K562 (cell line): ENCODE results near the gene UBXN4. TPM values are rescaled to one million over a fixed set of nuclear protein-coding genes. Genes with fewer than 3 reads are reported as not detected.

Source experiments
- BCL6 ChIP-seq: fragments of 250-450 bp; sonication (Bioruptor Pico); IDR thresholded peaks from 2 replicates; pipeline ENCODE4 v1.4.0; 2020
- BCOR ChIP-seq: fragments of 450-650 bp; IDR thresholded peaks from 2 replicates; pipeline ENCODE4 v1.6.1; 2016
- CBX5 ChIP-seq: IDR thresholded peaks from 2 replicates; pipeline ENCODE4 v1.6.1; 2014; ENCODE audit warnings: low read depth, borderline replicate concordance
- CTBP1 ChIP-seq: fragments of 450-650 bp; IDR thresholded peaks from 2 replicates; pipeline ENCODE4 v1.6.1; 2016; ENCODE audit warnings: borderline replicate concordance
- GATA2 ChIP-seq: sonication (generic); formaldehyde crosslinking; IDR thresholded peaks from 2 replicates; pipeline ENCODE4 v1.4.0; 2020; ENCODE audit warnings: mild to moderate bottlenecking, missing genetic modification reagents
- HLTF ChIP-seq: fragments of 450-650 bp; IDR thresholded peaks from 2 replicates; pipeline ENCODE4 v1.6.1; 2016
- HMG20A ChIP-seq: fragments of 450-650 bp; formaldehyde crosslinking; conservative IDR thresholded peaks from 2 replicates; pipeline ENCODE4 v1.4.0; 2020; ENCODE audit warnings: mild to moderate bottlenecking, mixed read lengths
- KAT2B ChIP-seq: IDR thresholded peaks from one replicate; pipeline ENCODE4 v1.6.1; 2012; ENCODE audit warnings: low read depth, mild to moderate bottlenecking, control low read depth, inconsistent platforms, low read length, moderate library complexity
- LCOR ChIP-seq: sonication (generic); formaldehyde crosslinking; IDR thresholded peaks from 2 replicates; pipeline ENCODE4 v1.8.0; 2022; ENCODE audit warnings: mild to moderate bottlenecking, missing genetic modification reagents
- MCM5 ChIP-seq: fragments of 450-650 bp; IDR thresholded peaks from 2 replicates; pipeline ENCODE4 v1.6.1; 2016; ENCODE audit warnings: low read depth
- MEF2D ChIP-seq: conservative IDR thresholded peaks from 2 replicates; pipeline ENCODE4 v1.6.1; 2016; ENCODE audit warnings: low read depth, missing genetic modification characterization, missing compliant biosample characterization
- MEIS2 ChIP-seq: fragments of 450-650 bp; IDR thresholded peaks from 2 replicates; pipeline ENCODE4 v1.6.1; 2014; ENCODE audit warnings: mild to moderate bottlenecking; ENCODE audit not compliant: partially characterized antibody
- NELFE ChIP-seq: IDR thresholded peaks from 2 replicates; pipeline ENCODE4 v1.6.1; 2011; ENCODE audit warnings: mild to moderate bottlenecking; ENCODE audit not compliant: insufficient read depth, insufficient read length
- PHB ChIP-seq: fragments of 250-450 bp; sonication (Bioruptor Pico); IDR thresholded peaks from 2 replicates; pipeline ENCODE4 v1.5.0; 2021
- RAD51 ChIP-seq: fragments of 450-650 bp; IDR thresholded peaks from 2 replicates; pipeline ENCODE4 v1.7.1; 2016; ENCODE audit warnings: low read depth, mild to moderate bottlenecking, borderline replicate concordance
- RB1 ChIP-seq: fragments of 450-650 bp; IDR thresholded peaks from 2 replicates; pipeline ENCODE4 v1.6.1; 2017; ENCODE audit warnings: low read depth, mild to moderate bottlenecking
- SMARCC2 ChIP-seq: fragments of 450-650 bp; IDR thresholded peaks from 2 replicates; pipeline ENCODE4 v1.6.1; 2017; ENCODE audit warnings: antibody characterized with exemption, moderate library complexity, mild to moderate bottlenecking, low read depth
- SRSF3 ChIP-seq: fragments of 200-400 bp; formaldehyde crosslinking; IDR thresholded peaks from 2 replicates; pipeline ENCODE4 v1.6.1; 2016; ENCODE audit warnings: mild to moderate bottlenecking, low read length, moderate library complexity; ENCODE audit not compliant: insufficient read depth
- SRSF7 ChIP-seq: fragments of 200-400 bp; formaldehyde crosslinking; optimal IDR thresholded peaks from 2 replicates; pipeline ENCODE3; 2017; ENCODE audit warnings: mild to moderate bottlenecking, low read depth, low read length
- TAF1 ChIP-seq: IDR thresholded peaks from 2 replicates; pipeline ENCODE4 v1.6.1; 2011; ENCODE audit warnings: mild to moderate bottlenecking, low read length, moderate library complexity; ENCODE audit not compliant: insufficient read depth, control insufficient read depth, severe bottlenecking; ENCODE audit errors: extremely low read depth
- ZC3H11A ChIP-seq: IDR thresholded peaks from 2 replicates; pipeline ENCODE4 v1.6.1; 2012; ENCODE audit warnings: low read depth, low read length, improper control_type of control experiment
- ZNF174 ChIP-seq: fragments of 250-450 bp; sonication (Bioruptor Pico); IDR thresholded peaks from 2 replicates; pipeline ENCODE4 v1.4.0; 2020; ENCODE audit warnings: mild to moderate bottlenecking
- ZNF197 ChIP-seq: fragments of 200-800 bp; sonication (Bioruptor generic); IDR thresholded peaks from 2 replicates; pipeline ENCODE4 v1.6.1; 2016; ENCODE audit warnings: low read depth, missing genetic modification characterization, missing compliant biosample characterization
- ZNF232 ChIP-seq: sonication (generic); formaldehyde crosslinking; IDR thresholded peaks from 2 replicates; pipeline ENCODE4 v1.8.0; 2022; ENCODE audit warnings: mild to moderate bottlenecking, missing genetic modification reagents
- polyA plus RNA-seq, 8 experiments: library from polyadenylated mRNA; depleted of rRNA in 4 of 8; stranded (reverse) in 5 of 8; unstranded in 3 of 8; fragments of >200 nt; fragmentation: Nextera tagmentation in 2 of 8; fragmentation: Illumina TruSeq in 1 of 8; extraction: Ambion mirVana in 2 of 8; extraction: Trizol in 1 of 8; gene quantifications; 2 replicates each; pipeline versions ENCODE4 v1.2.1 to v1.2.3, GENCODE V29; 2011 to 2014; ENCODE audit warnings: inconsistent platforms in 1 of 8, missing spikeins in 1 of 8
- total RNA-seq, 7 experiments: library from RNA; depleted of rRNA in 6 of 7; stranded (reverse); fragments of >200 nt in 6 of 7; fragmentation: Illumina TruSeq in 2 of 7; extraction: Trizol in 2 of 7; gene quantifications; 2 replicates each; pipeline versions ENCODE4 v1.2.1 to v1.2.3, GENCODE V29; 2011 to 2021; ENCODE audit warnings: low replicate concordance in 1 of 7
- TF ChIP-seq, protein P1 (sequence below): fragments of 250-450 bp; sonication (Bioruptor Pico); IDR thresholded peaks from 2 replicates; pipeline ENCODE4 v1.8.0; 2021; ENCODE audit warnings: moderate library complexity, mild to moderate bottlenecking, inconsistent platforms
- TF ChIP-seq, protein P2 (sequence below), 2 experiments: IDR thresholded peaks; 2 replicates each; pipeline ENCODE4 v1.6.1; 2011; ENCODE audit warnings: borderline replicate concordance in 1 of 2, control low read depth in 1 of 2, low read depth in 1 of 2, low read length in 1 of 2, mild to moderate bottlenecking in 1 of 2, mixed read lengths in 1 of 2, moderate library complexity in 1 of 2; ENCODE audit not compliant: insufficient read depth in 1 of 2, insufficient read length in 1 of 2, poor library complexity in 1 of 2, severe bottlenecking in 1 of 2; ENCODE audit errors: extremely low read depth in 1 of 2
- TF ChIP-seq, protein P3 (sequence below): fragments of 250-450 bp; sonication (Bioruptor Pico); IDR thresholded peaks from 2 replicates; pipeline ENCODE4 v1.8.0; 2021; ENCODE audit warnings: borderline replicate concordance, mild to moderate bottlenecking, moderate library complexity; ENCODE audit not compliant: poor library complexity, severe bottlenecking
- TF ChIP-seq, protein P4 (sequence below): fragments of 450-650 bp; IDR thresholded peaks from 2 replicates; pipeline ENCODE4 v1.6.1; 2016; ENCODE audit warnings: antibody characterized with exemption

Gene UBXN4
- total and polyA plus RNA-seq, 9 of the 15 experiments (the other 6 are each of a cell fraction or from before 2014, with no cell fraction given) = 30.4 to 127 (median 55.3) TPM

DNA sequence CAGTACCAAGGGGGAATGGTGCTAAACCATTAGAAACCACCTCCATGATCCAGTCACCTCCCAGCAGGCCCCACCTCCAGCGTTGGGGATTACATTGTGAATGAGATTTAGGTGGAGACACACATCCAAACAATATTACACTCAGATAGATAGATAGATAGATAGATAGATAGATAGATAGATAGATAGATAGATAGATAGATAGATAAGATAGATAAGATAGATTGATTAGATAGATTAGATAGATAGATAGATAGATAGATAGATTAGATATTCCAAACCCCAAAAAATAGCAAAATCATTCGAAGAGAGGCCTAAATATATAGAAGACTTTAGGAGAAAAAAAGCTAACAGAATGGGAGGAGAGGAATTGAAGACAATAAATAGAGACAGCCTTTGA lies 42.8 kb upstream of the UBXN4 start (continued):
- no peak for TF ChIP-seq RAD51
- TF ChIP-seq MEIS2 = no peak
- no peak for TF ChIP-seq RB1
- no peak for TF ChIP-seq NELFE
- TF ChIP-seq ZNF197 (CRISPR knock-in tag) = no peak
- no peak for TF ChIP-seq HLTF
- TF ChIP-seq, protein P1, sequence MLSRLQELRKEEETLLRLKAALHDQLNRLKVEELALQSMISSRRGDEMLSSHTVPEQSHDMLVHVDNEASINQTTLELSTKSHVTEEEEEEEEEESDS (CRISPR knock-in tag) = no peak
- TF ChIP-seq PHB (CRISPR knock-in tag) = no peak
- peak; percentile 53; the same call in 1 of the 2 replicates for TF ChIP-seq ZNF232
- peak; percentile 34; the same call in 1 of the 2 replicates for TF ChIP-seq BCOR
- TF ChIP-seq MEF2D (tag) = no peak
- TF ChIP-seq, protein P2, sequence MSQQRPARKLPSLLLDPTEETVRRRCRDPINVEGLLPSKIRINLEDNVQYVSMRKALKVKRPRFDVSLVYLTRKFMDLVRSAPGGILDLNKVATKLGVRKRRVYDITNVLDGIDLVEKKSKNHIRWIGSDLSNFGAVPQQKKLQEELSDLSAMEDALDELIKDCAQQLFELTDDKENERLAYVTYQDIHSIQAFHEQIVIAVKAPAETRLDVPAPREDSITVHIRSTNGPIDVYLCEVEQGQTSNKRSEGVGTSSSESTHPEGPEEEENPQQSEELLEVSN (IDR thresholded peaks at IDR 0.05; ENCODE audit: borderline replicate concordance in 1 of 2, extremely low read depth in 1 of 2, insufficient read depth in 1 of 2, insufficient read length in 1 of 2, low read depth in 1 of 2, low read length in 1 of 2, poor library complexity in 1 of 2, severe bottlenecking in 1 of 2) = no peak
- TF ChIP-seq TAF1 = no peak
- no peak for TF ChIP-seq SRSF3
- TF ChIP-seq, protein P3, sequence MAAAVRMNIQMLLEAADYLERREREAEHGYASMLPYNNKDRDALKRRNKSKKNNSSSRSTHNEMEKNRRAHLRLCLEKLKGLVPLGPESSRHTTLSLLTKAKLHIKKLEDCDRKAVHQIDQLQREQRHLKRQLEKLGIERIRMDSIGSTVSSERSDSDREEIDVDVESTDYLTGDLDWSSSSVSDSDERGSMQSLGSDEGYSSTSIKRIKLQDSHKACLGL (CRISPR knock-in tag) = no peak
- TF ChIP-seq ZNF174 (CRISPR knock-in tag) = no peak
- TF ChIP-seq KAT2B = no peak
- no peak for TF ChIP-seq MCM5
- no peak for TF ChIP-seq BCL6 (CRISPR knock-in tag)
- TF ChIP-seq GATA2 (CRISPR knock-in tag) = peak; percentile 83
- peak; percentile 97 for TF ChIP-seq ZC3H11A
- 0 out of 2 replicates have a peak, but pooled peaks have one; percentile 37 for TF ChIP-seq LCOR
- no peak for TF ChIP-seq CBX5
- TF ChIP-seq, protein P4, sequence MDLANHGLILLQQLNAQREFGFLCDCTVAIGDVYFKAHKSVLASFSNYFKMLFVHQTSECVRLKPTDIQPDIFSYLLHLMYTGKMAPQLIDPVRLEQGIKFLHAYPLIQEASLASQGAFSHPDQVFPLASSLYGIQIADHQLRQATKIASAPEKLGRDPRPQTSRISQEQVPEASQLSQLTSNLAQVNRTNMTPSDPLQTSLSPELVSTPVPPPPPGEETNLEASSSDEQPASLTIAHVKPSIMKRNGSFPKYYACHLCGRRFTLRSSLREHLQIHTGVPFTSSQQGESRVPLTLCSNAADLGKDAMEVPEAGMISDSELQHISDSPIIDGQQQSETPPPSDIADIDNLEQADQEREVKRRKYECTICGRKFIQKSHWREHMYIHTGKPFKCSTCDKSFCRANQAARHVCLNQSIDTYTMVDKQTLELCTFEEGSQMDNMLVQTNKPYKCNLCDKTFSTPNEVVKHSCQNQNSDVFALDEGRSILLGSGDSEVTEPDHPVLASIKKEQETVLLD = peak; percentile 91
- 0 out of 2 replicates have a peak, but pooled peaks have one; percentile 17 for TF ChIP-seq CTBP1
- TF ChIP-seq SMARCC2 = no peak
- TF ChIP-seq HMG20A (CRISPR knock-in tag) = no peak
- TF ChIP-seq SRSF7 = no peak
